Heart left ventricle (tissue), 16 donors: ENCODE data around the gene ITGB5. TPM values are rescaled to one million over a fixed set of nuclear protein-coding genes. Genes with fewer than 3 reads are reported as not detected.
"Not testable (repeated sequence)": the region's sequence is repeated elsewhere in the genome, so short reads cannot be mapped to it uniquely, and the experiment has no call there.

Experiments
- ATAC-seq, 4 donors: fragments of 200-7000 bp; cut with Tn5 transposase; one replicate each; pipeline ENCODE4 v1.9.1; 2020 to 2022; ENCODE audit warnings: moderate library complexity in 4 of 4, mild to moderate bottlenecking in 3 of 4, moderate number of reproducible peaks in 1 of 4
- DNase-seq, 5 donors: peaks; one replicate each; pipeline ENCODE4 v3.0.0-alpha.2; 2020
- H3K27ac ChIP-seq, 12 donors: fragments of 200-600 bp; sonication (generic) in 4 of 12; one replicate each; pipeline versions ENCODE4 v1.5.0 to v1.8.0; 2016 to 2022; ENCODE audit warnings: mild to moderate bottlenecking in 2 of 12
- H3K27me3 ChIP-seq, 9 donors: fragments of 200-600 bp; sonication (generic) in 2 of 9; one replicate each; pipeline versions ENCODE4 v1.5.1 to v1.8.0; 2016 to 2022; ENCODE audit warnings: mild to moderate bottlenecking in 3 of 9
- H3K36me3 ChIP-seq, 9 donors: fragments of 200-600 bp; sonication (generic) in 2 of 9; one replicate each; pipeline versions ENCODE4 v1.5.0 to v1.8.0; 2018 to 2022; ENCODE audit warnings: mild to moderate bottlenecking in 2 of 9
- H3K4me1 ChIP-seq, 12 donors: fragments of 200-600 bp; sonication (generic) in 4 of 12; one replicate each; pipeline versions ENCODE4 v1.5.0 to v1.8.0; 2016 to 2022; ENCODE audit warnings: mild to moderate bottlenecking in 3 of 12
- H3K4me3 ChIP-seq, 12 donors: fragments of 200-600 bp; sonication (generic) in 4 of 12; one replicate each; pipeline versions ENCODE4 v1.5.0 to v1.8.0; 2017 to 2022; ENCODE audit warnings: mild to moderate bottlenecking in 9 of 12, moderate library complexity in 4 of 12
- H3K9me3 ChIP-seq, 12 donors: fragments of 200-600 bp; sonication (generic) in 4 of 12; one replicate each; pipeline versions ENCODE4 v1.5.0 to v1.8.0; 2016 to 2022; ENCODE audit warnings: mild to moderate bottlenecking in 1 of 12
- POLR2A ChIP-seq, 2 donors: fragments of 450-650 bp; IDR thresholded peaks; one replicate each; pipeline ENCODE4 v1.6.1; 2017; ENCODE audit warnings: antibody characterized with exemption in 2 of 2, mild to moderate bottlenecking in 2 of 2, moderate library complexity in 2 of 2
- WGBS, 4 donors: extraction: QIAGEN DNeasy Blood & Tissue Kit in 2 of 4; methylation state at CpG; one replicate each; pipeline versions ENCODE4 v1.1.5 to v1.1.7; 2013 to 2018; 5-methylcytosine and 5-hydroxymethylcytosine counted together
- intact Hi-C, 10 donors: fragments of 100-400 bp; cut with DNase I; formaldehyde crosslinking; loops; one replicate each; pipeline versions ENCODE4 v1.11.1 to v1.14.2; 2022
- polyA plus RNA-seq, 2 donors: library from polyadenylated mRNA; stranded (reverse); fragments of 200-250 nt; gene quantifications; one replicate each; pipeline ENCODE4 v1.2.3, GENCODE V29; 2013
- total RNA-seq, 9 donors: library from RNA; depleted of rRNA in 2 of 9; stranded (reverse); fragments of >200 nt in 2 of 9; fragmentation: NEBNext Ultra II Directional in 3 of 9; extraction: Animal tissue kit (Norgen Biotek cat#: 25700) in 3 of 9; gene quantifications; one replicate each; pipeline versions ENCODE4 v1.1.0 to v1.2.4, GENCODE V29; 2016 to 2023
- TF ChIP-seq, protein P1 (sequence below), 12 donors: fragments of 200-600 bp; sonication (generic) in 4 of 12; IDR thresholded peaks; one replicate each; pipeline versions ENCODE4 v1.5.0 to v1.8.0; 2018 to 2022; ENCODE audit warnings: antibody characterized with exemption in 12 of 12, mild to moderate bottlenecking in 5 of 12
- donor health status: ischemic (EF 13 %, LVEDD 7.1; RV severe dilation, severe dysfunction).
- donor health status: healthy with polysubstance abuse.
- donor health status: DM: no; HTN: yes; CAD: no.
- donor health status: DM: no; HTN: no; CAD: no.
- donor health status: ischemic (EF 25% LVEDD 6.9; RV normal size, moderate dysfunction).
- donor health status: ischemic (EF 25% LVEDD 5.7; RV mildly dilated, moderate dysfunction).
- donor health status: healthy.
- donor health status: DM: yes; HTN: yes; CAD: no.
- donor health status: ischemic (EF 35%, LVEDD 5.7; RV mildly dilated, moderate dysfunction).
- donor health status: nonischemic (EF 11% LVEDD 7.7; RV severe dilation, severe dysfunction).
- donor health status: DM: yes; HTN: yes; CAD: no.
- donor health status: PGD.
- donor health status: ischemic (EF 29% LVEDD 5.4; RV normal size, mild dysfunction).
- donor health status: nonischemic (EF 23%, LVEDD 6.1; RV moderate dilation, normal function).

The ITGB5 gene
- total and polyA plus RNA-seq, 11 donors = 23.1 to 223 (median 118) TPM

- TF ChIP-seq, protein P1, sequence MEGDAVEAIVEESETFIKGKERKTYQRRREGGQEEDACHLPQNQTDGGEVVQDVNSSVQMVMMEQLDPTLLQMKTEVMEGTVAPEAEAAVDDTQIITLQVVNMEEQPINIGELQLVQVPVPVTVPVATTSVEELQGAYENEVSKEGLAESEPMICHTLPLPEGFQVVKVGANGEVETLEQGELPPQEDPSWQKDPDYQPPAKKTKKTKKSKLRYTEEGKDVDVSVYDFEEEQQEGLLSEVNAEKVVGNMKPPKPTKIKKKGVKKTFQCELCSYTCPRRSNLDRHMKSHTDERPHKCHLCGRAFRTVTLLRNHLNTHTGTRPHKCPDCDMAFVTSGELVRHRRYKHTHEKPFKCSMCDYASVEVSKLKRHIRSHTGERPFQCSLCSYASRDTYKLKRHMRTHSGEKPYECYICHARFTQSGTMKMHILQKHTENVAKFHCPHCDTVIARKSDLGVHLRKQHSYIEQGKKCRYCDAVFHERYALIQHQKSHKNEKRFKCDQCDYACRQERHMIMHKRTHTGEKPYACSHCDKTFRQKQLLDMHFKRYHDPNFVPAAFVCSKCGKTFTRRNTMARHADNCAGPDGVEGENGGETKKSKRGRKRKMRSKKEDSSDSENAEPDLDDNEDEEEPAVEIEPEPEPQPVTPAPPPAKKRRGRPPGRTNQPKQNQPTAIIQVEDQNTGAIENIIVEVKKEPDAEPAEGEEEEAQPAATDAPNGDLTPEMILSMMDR (IDR thresholded peaks at IDR 0.05) = no peak
- TF ChIP-seq POLR2A (IDR thresholded peaks at IDR 0.05) = no peak
- ATAC-seq = no peak
Measured at GRCh38 chr3:124759666-124760401, 127.3 kb downstream of the ITGB5 start.

DNA sequence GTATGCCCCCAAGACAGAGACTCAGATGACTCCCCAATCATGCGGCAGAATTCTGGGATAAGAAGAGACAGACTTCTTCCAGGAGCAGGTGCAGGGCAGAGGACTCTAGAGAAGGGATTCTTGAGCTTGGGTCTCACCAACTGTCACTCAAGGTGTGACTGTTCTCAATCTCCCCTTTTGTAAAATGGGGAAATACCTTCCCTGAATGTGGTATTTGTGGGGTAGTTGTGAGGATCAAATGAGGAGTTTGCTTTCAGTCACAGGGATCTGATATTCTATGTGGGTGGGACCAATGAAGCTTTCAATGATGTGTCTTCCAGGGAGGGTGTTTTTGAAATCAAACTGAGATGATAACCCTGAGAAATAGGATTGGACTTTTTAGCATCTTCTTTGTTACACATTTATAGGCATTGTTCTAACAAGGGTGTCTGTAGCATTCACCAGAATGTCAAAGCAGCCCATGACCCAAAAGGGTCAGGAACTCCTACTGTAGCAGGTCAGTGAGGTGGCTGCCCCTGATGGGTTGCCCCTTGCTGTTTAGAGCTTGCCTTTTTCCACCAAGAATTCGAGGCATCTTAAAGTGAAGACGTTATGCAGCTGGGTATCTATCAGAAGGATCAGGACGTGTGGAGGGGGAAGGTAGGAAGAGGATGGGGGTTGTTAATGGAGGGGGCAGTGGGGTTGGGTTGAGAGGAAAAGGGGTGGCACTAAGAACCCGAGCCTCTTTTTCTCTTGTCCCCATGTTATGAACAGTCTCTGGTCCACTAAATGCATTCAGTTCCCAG is 128.1 kb downstream of the ITGB5 start:
- no peaks in the 10 kb centered on the region for H3K27me3 ChIP-seq
- H3K4me1 ChIP-seq = peaks cover 0 to 18% (median 9%) of the 10 kb centered on the region in 12 donors
- intact Hi-C loops = no loop called here
- no peaks in the 10 kb centered on the region for H3K9me3 ChIP-seq
- no peak for DNase-seq
- 71 to 76% (median 73%) methylated on average over 5 of the region's 5 CpGs for WGBS, 4 donors
- H3K36me3 ChIP-seq = peaks cover 0 to 21% (median 12%) of the 10 kb centered on the region in 9 donors
- no peak overlapping the region for H3K27ac ChIP-seq
- ATAC-seq = no peak
- TF ChIP-seq, protein P1 (IDR thresholded peaks at IDR 0.05) = no peak
- no peak for TF ChIP-seq POLR2A (IDR thresholded peaks at IDR 0.05)
- H3K4me3 ChIP-seq = no peak overlapping the region

More at GRCh38 chr3:124759666-124760401, 127.3 kb downstream of the ITGB5 start:
- Histone ChIP-seq H3K27me3 (no peaks in the 10 kb centered on the region), H3K4me1 (peaks cover 0 to 18% (median 9%) of the 10 kb centered on the region in 12 donors), H3K9me3 (no peaks in the 10 kb centered on the region), H3K36me3 (peaks cover 0 to 29% (median 20%) of the 10 kb centered on the region in 9 donors), H3K4me3 (no peak overlapping the region), H3K27ac (no peak overlapping the region)
- intact Hi-C loops = loop anchor here in 6 of 10 donors (2.0 to 10.0 kb wide), 4 partner anchors 141 to 405 kb away; no protein-coding TSS in a partner anchor
- no peak for DNase-seq
- WGBS, 4 donors = 76 to 84% (median 82%) methylated on average over 12 to 14 of the region's 14 CpGs

DNA sequence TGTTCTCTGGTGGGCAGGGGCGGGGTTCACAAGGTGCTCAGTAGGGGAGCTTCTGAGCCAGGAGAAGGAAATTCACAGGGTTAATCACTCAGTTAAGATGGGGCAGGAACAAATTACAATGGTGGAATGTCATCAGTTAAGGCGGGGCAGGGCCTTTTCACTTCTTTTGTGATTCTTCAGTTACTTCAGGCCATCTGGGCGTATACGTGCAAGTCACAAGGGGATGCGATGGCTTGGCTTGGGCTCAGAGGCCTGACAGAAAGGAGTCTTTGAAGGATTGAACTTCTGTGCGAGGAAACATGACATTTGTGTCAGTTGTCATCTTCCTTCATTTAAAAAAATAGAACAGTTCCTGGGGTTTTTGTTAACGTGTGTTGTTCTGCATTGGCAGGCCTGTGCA is 129.2 kb downstream of the ITGB5 start:
- 90 to 92% (median 91%) methylated on average over 7 of the region's 7 CpGs for WGBS, 4 donors
- intact Hi-C loops, H3K27ac ChIP-seq, H3K27me3 ChIP-seq, H3K4me3 ChIP-seq, H3K36me3 ChIP-seq, H3K9me3 ChIP-seq, DNase-seq, ATAC-seq: not testable (repeated sequence)
- peaks cover 0 to 18% (median 9%) of the 10 kb centered on the region in 12 donors for H3K4me1 ChIP-seq

DNA sequence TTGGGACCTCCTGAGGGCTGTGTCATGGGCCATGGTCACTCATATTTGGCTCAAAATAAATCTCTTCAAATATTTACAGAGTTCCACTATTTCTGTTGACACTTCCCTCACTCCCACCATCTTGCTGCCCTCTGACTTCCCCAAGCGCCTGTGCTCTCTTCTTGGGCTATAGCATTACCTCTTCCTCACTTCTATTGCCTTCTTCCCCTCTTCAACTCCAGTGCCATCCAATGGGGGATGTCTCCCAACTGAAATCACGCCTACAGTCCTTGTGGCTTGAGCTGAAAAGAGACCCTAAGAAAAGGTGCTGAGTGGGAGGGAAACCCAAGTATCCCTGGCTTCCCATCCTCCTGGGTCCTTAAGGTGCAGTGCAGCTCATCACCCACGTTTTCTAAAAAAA is 135.1 kb downstream of the ITGB5 start:
- TF ChIP-seq, protein P1 (IDR thresholded peaks at IDR 0.05) = no peak
- no peak for TF ChIP-seq POLR2A (IDR thresholded peaks at IDR 0.05)
- Histone ChIP-seq H3K9me3 (no peaks in the 10 kb centered on the region), H3K27ac (no peak overlapping the region), H3K4me1 (no peaks in the 10 kb centered on the region), H3K27me3 (no peaks in the 10 kb centered on the region), H3K4me3 (no peak overlapping the region), H3K36me3 (peaks cover 0 to 6% (median 0%) of the 10 kb centered on the region in 9 donors)
- intact Hi-C loops = no loop called here
- WGBS, 4 donors = 80 to 96% (median 89%) methylated on average over 3 of the region's 3 CpGs
- DNase-seq = no peak
- ATAC-seq = no peak
